Hepatocyte (in vitro differentiated cells): ENCODE measurements around the gene EGFL7.

Experiments used
- CTCF ChIP-seq: fragments of 200-600 bp; sonication (generic); IDR thresholded peaks from 2 replicates; pipeline ENCODE4 v1.5.1; 2016; ENCODE audit warnings: antibody characterized with exemption, mild to moderate bottlenecking; ENCODE audit not compliant: poor library complexity
- EZH2 ChIP-seq: fragments of 200-600 bp; sonication (generic); IDR thresholded peaks from 2 replicates; pipeline ENCODE4 v1.6.1; 2016; ENCODE audit warnings: antibody characterized with exemption, mild to moderate bottlenecking, borderline replicate concordance
- EZH2phosphoT487 ChIP-seq: fragments of 200-600 bp; sonication (generic); IDR thresholded peaks from one replicate; pipeline ENCODE4 v1.6.1; 2018; ENCODE audit warnings: antibody characterized with exemption, mild to moderate bottlenecking, low read depth, moderate library complexity; ENCODE audit not compliant: unreplicated experiment, severe bottlenecking

- TF ChIP-seq CTCF (no peak), EZH2 (no peak), EZH2phosphoT487 (no peak)
Measured at GRCh38 chr9:136678624-136679023, 15.9 kb downstream of the EGFL7 start.
